K562 (cell line): Measurements from ENCODE around the gene ABHD14A. TPM values are rescaled to one million over a fixed set of nuclear protein-coding genes. Genes with fewer than 3 reads are reported as not detected.

Experiments used
- CTCF ChIP-seq, 3 experiments: IDR thresholded peaks in 2 of 3; conservative IDR thresholded peaks in 1 of 3; 2 replicates each; pipeline ENCODE4 v1.5.1; 2011 to 2012; ENCODE audit warnings: low read length in 3 of 3, mild to moderate bottlenecking in 3 of 3, control low read depth in 2 of 3, improper control_type of control experiment in 1 of 3, inconsistent platforms in 1 of 3, low read depth in 1 of 3, mixed read lengths in 1 of 3, moderate library complexity in 1 of 3; ENCODE audit not compliant: insufficient read depth in 2 of 3
- MGA ChIP-seq: fragments of 450-650 bp; IDR thresholded peaks from 2 replicates; pipeline ENCODE4 v1.6.1; 2016; ENCODE audit warnings: mild to moderate bottlenecking, moderate library complexity
- TFAP4 ChIP-seq: sonication (generic); formaldehyde crosslinking; IDR thresholded peaks from 2 replicates; pipeline ENCODE4 v1.8.0; 2022; ENCODE audit warnings: missing genetic modification reagents, mild to moderate bottlenecking, moderate library complexity, borderline replicate concordance
- ZBTB7A ChIP-seq: IDR thresholded peaks from 2 replicates; pipeline ENCODE4 v1.6.1; 2011; ENCODE audit warnings: low read depth, mild to moderate bottlenecking, low read length, moderate library complexity, borderline replicate concordance; ENCODE audit not compliant: control insufficient read depth
- ZNF24 ChIP-seq: fragments of 450-650 bp; IDR thresholded peaks from 2 replicates; pipeline ENCODE4 v1.6.1; 2016
- ZNF398 ChIP-seq: fragments of 250-450 bp; sonication (Bioruptor Pico); IDR thresholded peaks from 2 replicates; pipeline ENCODE4 v1.8.0; 2021; ENCODE audit warnings: moderate library complexity, mild to moderate bottlenecking, inconsistent platforms
- polyA plus RNA-seq, 8 experiments: library from polyadenylated mRNA; depleted of rRNA in 4 of 8; stranded (reverse) in 5 of 8; unstranded in 3 of 8; fragments of >200 nt; fragmentation: Nextera tagmentation in 2 of 8; fragmentation: Illumina TruSeq in 1 of 8; extraction: Ambion mirVana in 2 of 8; extraction: Trizol in 1 of 8; gene quantifications; 2 replicates each; pipeline versions ENCODE4 v1.2.1 to v1.2.3, GENCODE V29; 2011 to 2014; ENCODE audit warnings: inconsistent platforms in 1 of 8, missing spikeins in 1 of 8
- total RNA-seq, 7 experiments: library from RNA; depleted of rRNA in 6 of 7; stranded (reverse); fragments of >200 nt in 6 of 7; fragmentation: Illumina TruSeq in 2 of 7; extraction: Trizol in 2 of 7; gene quantifications; 2 replicates each; pipeline versions ENCODE4 v1.2.1 to v1.2.3, GENCODE V29; 2011 to 2021; ENCODE audit warnings: low replicate concordance in 1 of 7

The ABHD14A gene
- total and polyA plus RNA-seq, 9 of the 15 experiments (the other 6 are each of a cell fraction or from before 2014, with no cell fraction given), result 0.90 to 10.5 (median 8.3) TPM

- TF ChIP-seq MGA (peak; percentile 30; the same call in 1 of the 2 replicates), ZNF398 (CRISPR knock-in tag) (no peak), ZNF24 (peak; percentile 62), TFAP4 (CRISPR knock-in tag) (peak; percentile 69), ZBTB7A (peak; percentile 32; the same call in 1 of the 2 replicates), CTCF (IDR thresholded peaks at IDR 0.05 in 2 of 3, conservative IDR thresholded peaks at IDR 0.05 in 1 of 3; ENCODE audit: insufficient read depth in 2 of 3, low read depth in 1 of 3, low read length in 3 of 3) (peak; percentile 67 to 95 (median 72))
These were observed 7.5 kb downstream of the ABHD14A start (continued) for GRCh38 chr3:51982352-51982837.
